ENCODE results near the gene SENP6.
"Not testable (repeated sequence)": the region's sequence is repeated elsewhere in the genome, so short reads cannot be mapped to it uniquely, and the experiment has no call there.

The SENP6 gene

GRCh38 chr6:75604294-75604693 is 2.6 kb downstream of the SENP6 start:
- Histone ChIP-seq H3K27ac (no peak overlapping the region), H3K4me3 (peak overlapping the region in 3 of 7 experiments; percentile 73 to 83 (median 79))

DNA sequence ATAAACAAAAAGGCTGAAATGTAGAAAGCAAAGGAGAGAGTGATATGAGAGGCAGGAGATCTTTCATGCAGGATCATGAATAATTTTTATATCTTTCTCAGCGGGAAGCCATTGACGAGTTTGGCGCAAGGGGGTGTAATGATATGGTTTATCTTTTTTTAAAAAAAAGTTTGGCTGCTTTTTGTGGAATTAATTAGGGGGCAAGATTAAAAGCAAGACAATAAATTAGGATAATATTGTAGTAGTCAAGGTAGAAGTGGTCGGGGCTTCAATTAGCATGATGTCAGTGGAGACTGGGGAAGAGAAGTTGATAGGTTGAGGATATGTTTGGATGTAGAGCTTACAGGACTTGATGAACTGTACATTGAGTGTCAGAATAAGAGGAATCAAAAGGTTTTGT is 4.0 kb downstream of the SENP6 start:
- no peak overlapping the region for H3K4me3 ChIP-seq
- no peak overlapping the region for H3K27ac ChIP-seq

DNA sequence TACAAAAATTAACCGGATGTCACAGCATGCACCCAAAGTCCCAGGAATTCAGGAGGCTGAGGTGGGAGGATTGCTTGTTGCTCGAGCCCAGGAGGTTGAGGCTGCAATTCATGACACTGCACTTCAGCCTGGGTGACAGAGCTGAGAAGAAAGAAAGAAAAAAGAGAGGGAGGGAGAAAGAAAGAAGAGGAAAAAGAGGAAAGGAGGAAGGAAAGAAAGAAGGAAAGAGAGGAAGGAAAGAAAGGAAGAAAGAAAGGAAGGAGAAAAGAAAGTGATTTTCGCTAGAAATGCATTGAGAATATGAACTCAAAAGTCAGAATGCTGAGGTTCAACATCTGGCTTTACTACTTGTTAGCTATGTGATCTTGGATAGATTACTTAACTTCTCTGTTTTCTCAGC is 6.6 kb downstream of the SENP6 start:
- Histone ChIP-seq H3K27ac (no peak overlapping the region), H3K4me3 (no peak overlapping the region)

DNA sequence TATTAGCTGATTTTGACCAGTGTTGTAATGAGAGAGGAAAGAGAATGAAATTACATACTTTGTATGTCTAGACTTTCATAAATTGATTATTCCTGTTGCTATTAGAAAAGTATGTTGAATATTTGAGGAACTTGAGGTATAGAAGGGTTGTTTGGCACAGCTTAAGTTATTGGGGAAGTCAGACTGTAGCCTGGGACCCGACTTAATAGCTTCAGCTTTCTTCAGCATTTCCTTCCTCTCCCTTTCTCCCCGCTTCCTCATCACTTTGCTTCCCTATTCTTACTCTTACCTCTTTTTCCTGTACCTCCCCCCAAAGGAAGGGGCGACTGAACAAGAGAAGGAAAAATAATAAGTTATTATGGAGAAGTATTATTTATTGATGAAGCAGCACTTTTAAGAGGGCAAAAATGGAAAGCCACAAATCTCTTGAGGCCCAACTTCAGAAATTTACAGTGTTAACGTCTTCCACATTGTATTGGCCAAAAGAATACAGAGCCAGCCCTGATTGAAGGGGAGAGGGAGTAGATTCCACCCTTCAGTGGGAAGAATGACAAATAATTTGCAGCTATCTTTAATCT is 7.4 kb downstream of the SENP6 start:
- Histone ChIP-seq H3K4me3 (no peak overlapping the region), H3K27ac (peak overlapping the region in 6 of 21 experiments; percentile 3 to 44 (median 10))

DNA sequence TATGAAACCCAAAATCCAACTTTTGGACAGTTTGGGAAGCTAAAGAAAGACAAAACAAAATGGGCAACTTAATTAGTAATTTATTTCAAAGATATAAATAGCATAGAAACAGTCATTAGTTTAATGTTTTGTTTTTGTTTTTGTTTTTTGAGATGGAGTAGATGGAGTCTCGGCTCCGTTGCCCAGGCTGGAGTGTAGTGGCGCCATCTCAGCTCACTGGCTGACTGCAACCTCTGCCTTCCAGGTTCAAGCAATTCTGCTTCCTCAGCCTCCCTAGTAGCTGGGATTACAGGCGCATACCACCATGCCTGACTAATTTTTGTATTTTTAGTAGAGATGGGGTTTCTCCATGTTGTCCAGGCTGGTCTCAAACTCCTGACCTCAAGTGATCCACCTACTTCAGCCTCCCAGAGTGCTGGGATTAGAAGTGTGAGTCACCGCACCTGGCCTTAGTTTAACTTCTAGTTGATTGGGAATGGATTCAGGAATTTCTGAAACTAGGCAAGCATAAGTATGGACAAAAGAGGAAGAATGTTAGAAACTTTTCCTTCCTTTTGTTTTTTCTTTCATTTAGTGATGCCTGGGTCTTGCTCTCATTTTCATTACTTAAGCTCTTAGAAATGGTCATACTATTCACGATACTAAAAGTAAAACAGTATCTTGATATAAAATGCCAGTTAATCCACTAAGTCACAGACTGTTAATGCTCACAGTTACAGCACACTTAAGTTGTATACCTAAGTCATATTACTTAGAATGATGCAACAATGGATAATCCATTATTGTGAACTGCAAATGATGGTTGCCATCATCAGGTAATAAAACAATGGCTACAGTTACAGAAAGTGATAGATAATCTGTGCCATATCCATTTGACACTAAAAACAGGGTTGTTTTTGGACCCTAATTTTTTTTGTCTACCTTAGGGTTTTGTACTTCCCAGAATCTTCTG is 8.2 kb downstream of the SENP6 start:
- Histone ChIP-seq H3K4me3 (no peak overlapping the region), H3K27ac (peak overlapping the region in 4 of 21 experiments; percentile 3 to 41 (median 20))

GRCh38 chr6:75611011-75611701 is 9.5 kb downstream of the SENP6 start:
- H3K27ac ChIP-seq = peak overlapping the region in 4 of 21 experiments; percentile 2 to 51 (median 30)
- H3K4me3 ChIP-seq = no peak overlapping the region

DNA sequence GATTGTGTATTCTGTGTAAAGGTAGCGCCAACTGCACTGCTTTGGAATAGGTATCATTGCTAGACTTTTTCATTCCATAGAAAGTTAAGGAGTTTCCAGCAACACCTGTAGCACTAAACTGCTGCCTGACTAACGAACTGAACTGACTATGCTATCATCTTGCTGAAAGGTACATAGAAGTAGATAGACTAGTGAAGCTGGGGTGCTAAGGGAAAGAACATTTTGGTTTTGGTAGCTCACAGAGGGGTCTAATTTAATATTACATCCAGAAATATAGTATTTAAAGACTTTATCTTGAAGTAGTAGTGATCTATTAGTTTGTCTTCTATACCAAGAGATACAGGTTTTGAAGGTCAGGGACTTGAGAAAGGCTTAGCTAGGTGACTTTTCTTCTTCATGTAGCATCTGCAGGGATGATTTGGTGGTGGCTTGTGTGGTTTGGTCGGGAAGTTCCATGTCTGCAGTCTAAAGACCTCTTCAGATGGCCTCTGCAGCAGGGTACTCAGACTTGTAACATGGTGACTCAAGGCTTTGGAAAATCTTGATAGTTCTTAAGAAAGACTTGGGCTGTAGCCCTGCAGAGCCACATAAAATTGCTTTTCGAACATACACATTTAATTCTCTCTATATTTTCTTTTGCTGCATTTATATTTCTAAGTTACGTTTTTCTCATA is 10.2 kb downstream of the SENP6 start:
- H3K4me3 ChIP-seq = no peak overlapping the region
- H3K27ac ChIP-seq = peak overlapping the region in 4 of 21 experiments; percentile 2 to 51 (median 30)

DNA sequence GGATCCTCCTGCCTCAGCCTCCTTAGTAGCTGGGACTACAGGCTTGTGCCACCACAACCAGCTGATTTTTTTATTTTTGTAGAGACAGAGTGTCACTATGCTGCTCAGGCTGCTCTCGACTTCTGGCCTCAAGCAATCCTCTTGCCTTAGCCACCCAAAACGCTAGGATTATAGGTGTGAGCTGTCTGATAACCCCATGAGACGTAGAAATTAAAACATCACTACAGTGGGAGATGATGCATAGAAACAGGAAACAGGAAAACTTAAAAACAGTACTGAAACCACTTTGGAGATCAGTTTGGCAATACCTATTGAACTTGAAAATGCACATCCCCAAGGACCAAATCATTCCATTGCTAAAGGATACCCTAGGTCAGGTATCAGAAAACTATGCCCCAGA is 10.8 kb downstream of the SENP6 start:
- H3K4me3 ChIP-seq = no peak overlapping the region
- H3K27ac ChIP-seq = peak overlapping the region in 4 of 21 experiments; percentile 0 to 51 (median 38)

DNA sequence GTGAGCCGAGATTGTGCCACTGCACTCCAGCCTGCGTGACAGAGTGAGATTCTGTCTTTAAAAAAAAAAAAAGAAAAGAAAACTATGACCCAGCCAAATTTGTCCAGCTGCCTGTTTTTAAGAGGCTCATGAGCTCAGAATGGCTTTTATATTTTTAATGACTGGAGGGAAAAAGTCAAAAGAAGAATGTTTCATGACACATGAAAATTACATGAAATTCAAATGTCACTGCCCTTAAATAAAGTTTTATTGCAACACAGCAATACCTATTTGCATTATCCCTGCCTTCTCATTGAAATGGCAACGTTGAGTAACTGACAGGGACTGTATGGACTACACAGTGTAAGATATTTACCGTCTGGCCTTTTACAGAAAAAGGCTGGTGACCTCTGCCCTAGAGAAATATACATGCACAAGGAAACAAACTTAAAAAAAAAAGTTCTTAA is 11.4 kb downstream of the SENP6 start:
- Histone ChIP-seq H3K27ac (peak overlapping the region in 4 of 21 experiments; percentile 19 to 51 (median 49)), H3K4me3 (no peak overlapping the region)

GRCh38 chr6:75618437-75618836 is 16.8 kb downstream of the SENP6 start:
- no peak overlapping the region for H3K4me3 ChIP-seq

DNA sequence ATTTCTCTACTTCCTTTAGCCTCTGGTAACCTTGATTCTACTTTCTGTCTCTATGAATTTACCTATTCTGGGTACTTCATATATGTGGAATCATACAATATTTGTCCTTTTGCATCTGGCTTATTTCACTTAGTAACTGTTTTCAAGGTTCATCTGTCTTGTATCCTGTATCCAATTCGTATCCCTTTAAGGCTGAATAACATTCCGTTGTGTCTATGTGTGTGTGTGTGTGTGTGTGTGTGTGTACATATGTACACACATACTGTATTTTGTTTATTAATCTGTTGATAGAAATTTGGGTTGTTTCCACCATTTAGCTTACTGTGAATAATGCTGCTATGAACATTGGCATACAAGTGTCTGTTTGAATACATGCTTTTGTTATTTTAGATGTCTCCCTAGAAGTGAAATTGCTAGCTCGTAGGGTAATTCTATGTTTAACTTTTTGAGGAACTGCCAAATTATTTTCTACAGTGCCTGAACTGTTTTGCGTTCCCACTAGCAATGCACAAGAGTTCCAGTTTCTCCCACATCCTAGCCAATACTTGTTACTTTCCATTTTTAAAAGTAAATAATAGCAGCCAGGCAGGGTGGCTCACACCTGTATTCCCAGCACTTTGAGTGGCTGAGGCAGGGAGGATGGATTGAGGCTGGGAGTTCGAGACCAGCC is 17.7 kb downstream of the SENP6 start:
- Histone ChIP-seq H3K27ac (no peak overlapping the region), H3K4me3 (no peak overlapping the region)

More at GRCh38 chr6:75618437-75618836, 16.8 kb downstream of the SENP6 start:
- no peak overlapping the region for H3K27ac ChIP-seq

DNA sequence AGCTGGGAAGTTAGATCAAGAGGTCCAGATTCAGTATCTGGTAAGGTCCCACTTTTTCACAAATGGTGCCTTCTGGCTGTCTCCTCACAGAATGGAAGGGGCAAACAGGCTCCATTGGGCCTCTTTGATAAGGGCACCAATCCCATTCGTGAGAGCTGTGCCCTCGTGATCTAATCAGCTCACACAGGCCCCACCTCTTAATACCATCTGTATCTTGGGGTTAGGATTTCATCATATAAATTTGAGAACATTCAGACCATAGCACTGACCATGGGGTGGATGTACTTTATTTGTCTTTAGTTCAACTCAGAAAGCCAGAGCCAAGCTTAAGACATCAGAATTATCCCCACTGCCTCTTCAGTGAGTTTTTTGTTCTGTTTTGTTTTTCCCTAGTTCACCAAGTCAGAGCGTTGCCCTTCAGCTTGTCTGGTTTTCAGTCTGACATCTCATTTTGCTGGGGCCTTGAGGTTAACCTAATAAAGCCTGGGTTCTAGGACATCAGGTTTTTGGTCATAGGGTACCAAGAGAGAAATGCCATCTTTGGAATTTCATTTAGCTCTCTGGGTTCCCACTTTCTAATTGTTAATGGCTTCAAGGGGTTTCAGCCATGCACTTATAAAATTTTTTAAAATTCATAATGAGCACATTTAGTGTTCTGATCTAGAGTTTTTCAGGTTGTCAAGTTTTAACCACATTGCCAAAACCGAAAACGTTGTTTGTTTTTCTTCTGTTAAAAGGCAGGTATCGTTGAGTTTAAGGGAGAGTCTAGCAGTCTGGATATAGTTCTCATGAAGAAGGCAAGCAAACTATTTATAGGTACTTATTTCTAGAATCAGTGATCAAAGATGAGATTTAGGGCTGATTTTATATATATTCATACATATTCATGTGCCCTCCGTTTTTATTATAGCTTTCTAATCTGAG is 19.0 kb downstream of the SENP6 start:
- peak overlapping the region in 1 of 21 experiments; percentile 21 for H3K27ac ChIP-seq
- H3K4me3 ChIP-seq = no peak overlapping the region

GRCh38 chr6:75621846-75622245 is 20.2 kb downstream of the SENP6 start:
- Histone ChIP-seq H3K27ac (no peak overlapping the region), H3K4me3 (no peak overlapping the region)

DNA sequence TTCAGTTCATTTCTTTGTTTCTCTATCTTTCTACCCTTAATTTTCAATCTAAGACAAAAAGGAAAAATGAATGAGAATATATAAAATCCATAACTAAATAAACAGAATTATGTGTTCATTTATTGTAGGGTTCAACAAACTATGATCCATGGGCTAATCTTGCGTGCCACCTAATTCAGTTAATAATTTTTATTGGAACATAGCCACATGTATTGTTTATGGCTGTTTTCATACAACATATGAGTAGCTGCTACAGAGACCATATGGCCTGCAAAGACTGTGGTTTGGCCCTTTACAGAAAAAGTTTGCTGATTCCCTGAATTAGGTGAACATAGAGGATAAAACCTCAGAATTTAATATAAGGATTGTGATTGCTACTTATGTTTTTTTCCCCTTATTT is 21.8 kb downstream of the SENP6 start:
- H3K27ac ChIP-seq = no peak overlapping the region
- H3K4me3 ChIP-seq = no peak overlapping the region

DNA sequence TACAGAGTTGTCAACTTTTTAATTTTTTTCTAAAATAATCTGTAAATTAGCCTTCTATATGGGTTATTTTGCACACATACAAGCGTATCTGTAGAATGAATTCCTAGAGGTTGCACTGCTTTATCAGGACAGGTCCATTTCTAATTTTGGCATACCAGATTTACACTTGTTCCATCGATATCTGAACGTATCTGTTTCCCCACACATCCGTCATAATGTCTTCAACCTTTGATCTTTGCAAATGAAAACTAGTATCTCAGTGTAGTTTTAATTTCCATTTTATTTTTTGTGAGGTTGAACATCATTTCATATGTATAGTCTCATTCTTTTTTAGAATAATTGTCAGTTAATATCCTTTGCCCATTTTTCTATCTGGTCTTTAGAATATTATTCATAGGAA is 22.7 kb downstream of the SENP6 start:
- Histone ChIP-seq H3K4me3 (no peak overlapping the region), H3K27ac (no peak overlapping the region)

GRCh38 chr6:75624988-75625387 is 23.3 kb downstream of the SENP6 start:
- H3K27ac ChIP-seq = no peak overlapping the region

GRCh38 chr6:75626561-75626960 is 24.9 kb downstream of the SENP6 start:
- Histone ChIP-seq H3K4me3 (no peak overlapping the region), H3K27ac (no peak overlapping the region)

More at GRCh38 chr6:75624988-75625387, 23.3 kb downstream of the SENP6 start:
- H3K4me3 ChIP-seq = no peak overlapping the region

GRCh38 chr6:75627708-75628107 is 26.0 kb downstream of the SENP6 start:
- not testable (repeated sequence) for H3K27ac ChIP-seq, H3K4me3 ChIP-seq

All from skin epidermis (tissue), 12 donors.